ENCODE results near the gene SPDEF. TPM values are rescaled to one million over a fixed set of nuclear protein-coding genes. Genes with fewer than 3 reads are reported as not detected.

SPDEF gene
- polyA plus RNA-seq, 2 of the 4 experiments (the other 2 are of a cell fraction) = 4.3 to 5.4 TPM

- WGBS (ENCODE audit: missing lambda C conversion rate) = 92% methylated on average over 4 of the region's 4 CpGs
- ATAC-seq = no peak
- TF ChIP-seq HOXB13 (CRISPR knock-in tag; IDR thresholded peaks at IDR 0.05; ENCODE audit: low read depth) (no peak), HOXB5 (CRISPR knock-in tag; IDR thresholded peaks at IDR 0.05) (no peak), HMGXB4 (CRISPR knock-in tag; IDR thresholded peaks at IDR 0.05; ENCODE audit: borderline replicate concordance) (no peak), EHF (CRISPR knock-in tag; IDR thresholded peaks at IDR 0.05) (no peak), POLR2A (IDR thresholded peaks at IDR 0.05; ENCODE audit: low read length) (no peak), JUNB (IDR thresholded peaks at IDR 0.05) (no peak), ZFP36 (IDR thresholded peaks at IDR 0.05; ENCODE audit: borderline replicate concordance, partially characterized antibody) (no peak), POLR2AphosphoS2 (conservative IDR thresholded peaks at IDR 0.05; ENCODE audit: low read length) (no peak), RNF2 (IDR thresholded peaks at IDR 0.05; ENCODE audit: borderline replicate concordance, low read depth) (no peak), SREBF2 (IDR thresholded peaks at IDR 0.05) (no peak)
- TF ChIP-seq, protein P1, sequence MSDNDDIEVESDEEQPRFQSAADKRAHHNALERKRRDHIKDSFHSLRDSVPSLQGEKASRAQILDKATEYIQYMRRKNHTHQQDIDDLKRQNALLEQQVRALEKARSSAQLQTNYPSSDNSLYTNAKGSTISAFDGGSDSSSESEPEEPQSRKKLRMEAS (IDR thresholded peaks at IDR 0.05) = no peak
- TF ChIP-seq, protein P2, sequence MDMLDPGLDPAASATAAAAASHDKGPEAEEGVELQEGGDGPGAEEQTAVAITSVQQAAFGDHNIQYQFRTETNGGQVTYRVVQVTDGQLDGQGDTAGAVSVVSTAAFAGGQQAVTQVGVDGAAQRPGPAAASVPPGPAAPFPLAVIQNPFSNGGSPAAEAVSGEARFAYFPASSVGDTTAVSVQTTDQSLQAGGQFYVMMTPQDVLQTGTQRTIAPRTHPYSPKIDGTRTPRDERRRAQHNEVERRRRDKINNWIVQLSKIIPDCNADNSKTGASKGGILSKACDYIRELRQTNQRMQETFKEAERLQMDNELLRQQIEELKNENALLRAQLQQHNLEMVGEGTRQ (IDR thresholded peaks at IDR 0.05) = no peak
- DNase-seq (ENCODE audit: low read depth in 1 of 2, low spot score in 1 of 2) = no peak
- Histone ChIP-seq H3K4me3 (no peak overlapping the region), H3K9me3 (no peaks in the 10 kb centered on the region), H3K4me1 (peaks cover 48% of the 10 kb centered on the region), H3K4me2 (peak overlapping the region; percentile 67), H3K27ac (peak overlapping the region; percentile 9 to 55; a peak in 2 of 6 replicates)
- CTCF ChIA-PET = interaction anchor here (1.1 to 2.8 kb wide), 3 partner anchors 75 to 406 kb away, joined by 3 to 20 read pairs (median 5); no protein-coding TSS in a partner anchor
- POLR2A ChIA-PET = interaction anchor here (0.5 to 0.6 kb wide), 2 partner anchors 24 to 66 kb away, joined by 3 to 4 read pairs; no protein-coding TSS in a partner anchor
- no peak for FAIRE-seq
Observed at GRCh38 chr6:34601706-34602105, 45.6 kb upstream of the SPDEF start.

GRCh38 chr6:34600796-34601195 lies 44.7 kb upstream of the SPDEF start:
- no peaks in the 10 kb centered on the region for H3K9me3 ChIP-seq
- CTCF ChIA-PET = interaction anchor here (1.1 to 4.7 kb wide), 4 partner anchors 8 to 405 kb away, joined by 3 to 30 read pairs (median 12); no protein-coding TSS in a partner anchor
- peaks cover 49% of the 10 kb centered on the region for H3K4me1 ChIP-seq
- 94% methylated on average over 4 of the region's 4 CpGs for WGBS (ENCODE audit: missing lambda C conversion rate)
- TF ChIP-seq JUN (IDR thresholded peaks at IDR 0.05) (no peak), HOXA7 (CRISPR knock-in tag; IDR thresholded peaks at IDR 0.05) (no peak), FOXS1 (CRISPR knock-in tag; IDR thresholded peaks at IDR 0.05) (no peak), KDM5A (IDR thresholded peaks at IDR 0.05) (no peak), NPAS2 (CRISPR knock-in tag; IDR thresholded peaks at IDR 0.05; ENCODE audit: borderline replicate concordance) (no peak), CBX2 (IDR thresholded peaks at IDR 0.05; ENCODE audit: borderline replicate concordance, low read depth) (no peak), HMGXB4 (CRISPR knock-in tag; IDR thresholded peaks at IDR 0.05; ENCODE audit: borderline replicate concordance) (no peak)
- TF ChIP-seq, protein P2 (IDR thresholded peaks at IDR 0.05) = no peak
- H3K4me3 ChIP-seq = no peak overlapping the region
- FAIRE-seq (no peak), ATAC-seq (no peak), DNase-seq (ENCODE audit: low read depth in 1 of 2, low spot score in 1 of 2) (no peak)
- POLR2A ChIA-PET = interaction anchor here (0.6 kb wide), 1 partner anchor 442 kb away, joined by 3 read pairs; no protein-coding TSS in a partner anchor
- no peak overlapping the region; a peak in 1 of 6 replicates for H3K27ac ChIP-seq
- H3K4me2 ChIP-seq = no peak overlapping the region

Measured in A549 (cell line).